ENCODE results near the gene GBA2. TPM values are rescaled to one million over a fixed set of nuclear protein-coding genes. Genes with fewer than 3 reads are reported as not detected.

Gene GBA2
- total RNA-seq, 1 donor from 2014 or later: 53.7 TPM

GRCh38 chr9:35743452-35743851 lies 5.6 kb downstream of the GBA2 start:
- TF ChIP-seq CTCF (IDR thresholded peaks at IDR 0.05; ENCODE audit: insufficient read depth, low read length, poor library complexity, severe bottlenecking): no peak
- Histone ChIP-seq H3K36me3 (ENCODE audit: control insufficient read depth, insufficient read depth, low read length) (peaks cover 2% of the 10 kb centered on the region), H3K4me3 (ENCODE audit: low read depth, low read length) (no peak overlapping the region), H3K27me3 (ENCODE audit: control insufficient read depth, insufficient read depth, low read length) (no peaks in the 10 kb centered on the region)
- no peak for DNase-seq (ENCODE audit: low read depth)

GRCh38 chr9:35741740-35742139 lies 7.3 kb downstream of the GBA2 start:
- Histone ChIP-seq H3K4me3 (ENCODE audit: low read depth, low read length) (no peak overlapping the region), H3K27me3 (ENCODE audit: control insufficient read depth, insufficient read depth, low read length) (no peaks in the 10 kb centered on the region), H3K36me3 (ENCODE audit: control insufficient read depth, insufficient read depth, low read length) (peaks cover 5% of the 10 kb centered on the region)
- no peak for DNase-seq (ENCODE audit: low read depth)
- TF ChIP-seq CTCF (IDR thresholded peaks at IDR 0.05; ENCODE audit: insufficient read depth, low read length, poor library complexity, severe bottlenecking): no peak

GRCh38 chr9:35740243-35740642 lies 8.8 kb downstream of the GBA2 start:
- no peak for TF ChIP-seq CTCF (IDR thresholded peaks at IDR 0.05; ENCODE audit: insufficient read depth, low read length, poor library complexity, severe bottlenecking)
- Histone ChIP-seq H3K27me3 (ENCODE audit: control insufficient read depth, insufficient read depth, low read length) (no peaks in the 10 kb centered on the region), H3K36me3 (ENCODE audit: control insufficient read depth, insufficient read depth, low read length) (peaks cover 5% of the 10 kb centered on the region), H3K4me3 (ENCODE audit: low read depth, low read length) (no peak overlapping the region)
- no peak for DNase-seq (ENCODE audit: low read depth)

GRCh38 chr9:35738924-35739323 lies 10.1 kb downstream of the GBA2 start:
- Histone ChIP-seq H3K27me3 (ENCODE audit: control insufficient read depth, insufficient read depth, low read length) (no peaks in the 10 kb centered on the region), H3K36me3 (ENCODE audit: control insufficient read depth, insufficient read depth, low read length) (peaks cover 5% of the 10 kb centered on the region), H3K4me3 (ENCODE audit: low read depth, low read length) (no peak overlapping the region)
- TF ChIP-seq CTCF (IDR thresholded peaks at IDR 0.05; ENCODE audit: insufficient read depth, low read length, poor library complexity, severe bottlenecking): no peak
- no peak for DNase-seq (ENCODE audit: low read depth)

GRCh38 chr9:35738186-35738585 lies 10.8 kb downstream of the GBA2 start:
- no peaks in the 10 kb centered on the region for H3K27me3 ChIP-seq (ENCODE audit: control insufficient read depth, insufficient read depth, low read length)
- peaks cover 5% of the 10 kb centered on the region for H3K36me3 ChIP-seq (ENCODE audit: control insufficient read depth, insufficient read depth, low read length)
- no peak overlapping the region for H3K4me3 ChIP-seq (ENCODE audit: low read depth, low read length)
- DNase-seq (ENCODE audit: low read depth): no peak
- TF ChIP-seq CTCF (IDR thresholded peaks at IDR 0.05; ENCODE audit: insufficient read depth, low read length, poor library complexity, severe bottlenecking): no peak

- no peak for DNase-seq (ENCODE audit: low read depth)
- TF ChIP-seq CTCF (IDR thresholded peaks at IDR 0.05; ENCODE audit: insufficient read depth, low read length, poor library complexity, severe bottlenecking): no peak
- Histone ChIP-seq H3K27me3 (ENCODE audit: control insufficient read depth, insufficient read depth, low read length) (no peaks in the 10 kb centered on the region), H3K4me3 (ENCODE audit: low read depth, low read length) (no peak overlapping the region), H3K36me3 (ENCODE audit: control insufficient read depth, insufficient read depth, low read length) (peaks cover 5% of the 10 kb centered on the region)
These were observed 11.9 kb downstream of the GBA2 start for GRCh38 chr9:35737143-35737542.
